Stimulated activated CD4-positive, alpha-beta T cell treated with anti-CD3 and anti-CD28 coated beads, Interleukin-2, amount 100 ng/mL, for 48 hours (primary cell): ENCODE data around the gene CRHR1.
"Not testable (repeated sequence)": the region's sequence is repeated elsewhere in the genome, so short reads cannot be mapped to it uniquely, and the experiment has no call there.

ENCODE experiments used
- DNase-seq, 2 donors: peaks; one replicate each; pipeline ENCODE4 v3.0.0-alpha.2; 2020

Gene CRHR1

DNA sequence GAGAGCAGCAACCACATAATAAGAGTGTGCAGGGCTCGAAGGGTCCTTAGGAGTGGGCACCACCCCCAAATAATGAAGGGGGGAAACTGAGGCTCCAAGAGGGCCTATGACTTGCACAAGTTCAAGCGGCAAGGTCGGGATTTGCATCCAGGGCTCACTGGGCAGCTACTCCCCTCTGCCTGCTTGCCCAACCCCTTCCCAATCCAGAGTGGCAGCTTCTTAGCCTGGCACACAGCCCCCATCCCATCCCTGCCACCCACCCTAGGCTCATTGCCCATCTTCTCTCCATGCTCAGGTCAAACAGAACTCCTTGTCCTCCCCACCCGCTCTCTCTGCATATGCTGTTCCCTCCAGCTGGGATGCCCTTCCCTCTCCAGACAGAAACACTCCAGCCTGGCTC is 63.0 kb downstream of the CRHR1 start:
- DNase-seq: no peak

DNA sequence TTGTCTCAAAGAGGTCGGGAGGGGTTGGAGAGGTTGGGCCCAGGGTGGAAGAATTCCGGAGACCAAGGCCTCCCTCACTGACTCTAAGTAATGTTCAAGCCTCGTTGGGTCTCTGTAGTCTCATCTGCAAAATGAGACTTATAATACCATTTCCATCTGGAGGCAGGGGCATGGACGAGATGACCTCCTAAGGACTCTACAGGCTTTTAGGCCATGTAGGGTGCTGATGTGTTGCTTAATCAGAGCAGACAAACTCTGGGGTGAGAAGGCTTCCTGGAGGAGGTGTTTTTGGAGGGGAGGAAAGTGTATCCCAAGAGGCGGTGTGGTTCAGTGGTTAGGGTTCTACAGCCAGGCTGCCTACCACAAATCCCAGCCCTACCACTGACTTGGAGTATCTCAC is 63.6 kb downstream of the CRHR1 start:
- no peak for DNase-seq

DNA sequence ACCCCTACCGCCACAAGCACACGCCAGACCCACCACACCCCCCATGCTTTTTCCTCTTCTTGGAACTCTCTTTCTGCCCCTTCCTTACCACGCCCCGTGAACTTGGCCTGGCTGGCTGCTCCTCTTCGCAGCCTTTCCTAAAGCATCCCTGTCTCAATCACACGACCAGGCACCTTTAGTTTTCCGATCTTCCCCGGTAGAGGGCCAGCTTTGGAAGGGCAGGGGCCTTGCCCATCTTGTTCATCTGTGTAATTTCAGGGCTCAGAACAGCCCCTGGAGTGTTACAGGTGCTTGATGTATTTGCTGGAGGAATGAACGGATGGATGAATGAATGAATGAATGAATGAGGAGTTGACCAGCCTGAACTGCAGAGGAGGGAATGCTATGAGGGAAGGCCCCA is 64.3 kb downstream of the CRHR1 start:
- no peak for DNase-seq

DNA sequence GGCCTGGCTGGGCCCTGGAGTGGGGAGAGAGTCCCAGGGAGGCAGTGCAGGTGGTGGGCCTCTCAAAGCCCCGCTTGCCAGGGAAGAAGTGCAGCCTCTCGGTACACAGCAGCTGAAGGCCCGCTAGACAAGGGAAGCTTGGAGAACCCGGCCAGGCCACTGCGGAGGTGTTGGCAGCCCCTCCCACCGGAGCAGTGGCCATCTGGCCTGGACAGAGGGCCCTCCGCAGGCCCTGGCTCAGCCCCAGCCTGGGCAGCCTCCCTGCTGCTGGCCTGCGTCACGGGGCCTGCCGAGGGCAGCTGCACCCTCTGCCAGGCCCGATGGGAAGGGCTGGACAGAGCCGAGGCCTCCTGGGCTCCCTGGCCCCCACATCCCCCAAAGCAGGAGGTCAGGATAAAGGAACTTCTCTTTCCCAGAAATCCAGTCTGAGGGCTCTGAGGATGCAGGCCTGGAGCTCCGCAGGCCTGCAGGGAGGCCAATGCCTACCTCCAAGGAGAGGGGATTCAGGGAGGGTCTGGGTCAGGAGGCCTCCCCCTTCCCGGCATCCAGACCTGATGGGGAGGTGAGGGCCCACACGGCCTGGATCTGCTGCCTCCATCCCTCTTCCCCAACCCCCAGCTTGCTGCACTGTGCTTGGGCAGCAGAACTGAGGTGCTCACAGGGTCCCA is 64.9 kb downstream of the CRHR1 start:
- DNase-seq: no peak

DNA sequence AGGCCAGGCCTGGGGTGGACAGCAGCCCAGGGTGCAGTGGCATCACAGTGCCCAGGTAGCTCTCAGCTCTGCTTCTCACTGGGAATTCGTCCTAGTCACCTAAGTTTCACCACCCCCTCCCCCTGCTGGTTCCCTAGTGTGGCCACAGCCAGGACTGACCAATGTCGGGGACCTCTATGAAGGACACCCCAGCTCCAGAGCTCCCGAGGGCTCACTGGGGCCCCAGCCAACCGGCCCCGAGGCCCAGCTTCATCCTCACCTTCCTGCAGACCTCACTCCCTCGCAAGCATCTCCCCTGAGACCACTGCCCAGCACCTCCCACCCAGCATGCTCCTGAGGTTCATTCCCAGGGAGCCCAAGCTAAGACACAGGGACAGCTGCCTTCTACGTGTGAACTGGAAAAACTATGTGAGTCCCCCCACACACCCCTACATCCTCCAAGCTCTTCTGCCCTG is 65.4 kb downstream of the CRHR1 start:
- no peak for DNase-seq

DNA sequence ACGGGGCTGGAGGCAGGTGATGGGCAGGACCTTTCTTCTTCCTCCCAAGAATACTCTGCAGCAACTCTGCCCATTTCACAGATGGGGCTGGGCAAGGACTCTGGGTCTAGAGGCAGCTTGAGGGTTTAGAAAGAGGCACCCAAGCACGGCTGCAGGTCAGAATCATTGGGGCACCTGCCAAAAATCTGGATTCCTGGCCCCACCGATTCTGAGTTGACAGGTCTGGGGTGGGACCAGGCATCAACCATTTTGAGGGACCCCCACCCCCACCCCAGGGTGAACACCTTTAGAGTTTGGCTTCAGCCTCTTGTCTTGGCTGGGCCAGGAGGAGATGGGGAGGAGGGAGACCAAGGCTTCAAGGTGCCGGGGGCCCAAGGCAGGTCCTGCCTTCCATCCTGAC is 65.9 kb downstream of the CRHR1 start:
- no peak for DNase-seq

DNA sequence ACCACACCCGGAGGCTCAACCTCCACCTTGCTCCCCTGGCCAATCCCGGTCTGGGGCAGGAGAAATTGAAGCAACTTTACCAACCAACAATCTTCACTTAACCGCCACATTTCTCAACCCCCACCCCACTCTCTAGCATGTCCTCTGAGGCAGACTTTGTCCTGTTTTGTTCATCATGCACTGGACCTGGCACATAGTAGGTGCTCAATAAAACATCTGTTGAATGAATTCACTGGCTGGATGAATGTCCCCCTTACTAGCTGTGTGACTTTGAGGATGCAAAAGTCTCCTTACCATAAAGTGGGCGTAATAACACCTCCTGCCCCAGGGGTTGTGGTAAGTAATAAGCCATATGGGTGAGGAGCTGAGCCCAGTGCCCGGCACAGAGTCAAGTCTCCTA is 66.3 kb downstream of the CRHR1 start:
- no peak for DNase-seq

DNA sequence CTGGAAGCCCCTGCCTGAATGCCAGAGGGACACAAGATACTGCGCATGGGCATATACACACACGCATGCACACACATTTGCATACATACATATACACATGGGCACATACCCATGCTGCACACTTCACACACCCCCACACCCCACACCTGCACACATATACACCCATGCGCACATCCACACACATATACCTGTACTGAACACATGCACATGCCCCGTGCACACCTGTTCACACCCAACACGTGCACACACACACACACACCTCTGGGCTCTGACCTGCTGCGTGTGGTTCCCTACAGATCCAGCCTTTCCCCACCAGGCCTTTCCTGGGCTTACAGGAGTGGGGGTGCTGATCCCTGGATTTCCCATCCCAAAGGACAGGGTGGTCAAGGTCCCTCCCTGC is 66.9 kb downstream of the CRHR1 start:
- DNase-seq: no peak

DNA sequence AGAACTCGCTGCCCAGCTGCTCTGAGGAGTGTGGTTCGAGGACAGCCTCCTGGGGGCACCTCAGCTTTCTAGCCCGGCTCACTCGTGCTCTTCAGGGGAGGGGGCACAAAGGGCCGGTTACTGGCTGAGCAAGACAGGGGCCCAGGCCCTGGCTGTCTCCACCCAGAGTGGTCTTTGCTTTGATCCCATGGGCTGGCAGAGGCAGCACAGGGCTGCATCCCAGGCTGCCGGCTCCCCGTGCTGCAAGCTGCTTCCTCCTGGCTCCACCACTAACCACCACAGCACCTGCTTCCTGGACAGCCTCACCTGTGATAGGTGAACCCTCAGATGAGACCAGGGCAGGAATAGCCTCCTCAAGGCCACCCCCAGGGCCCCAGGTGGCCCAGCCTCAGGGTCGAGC is 67.3 kb downstream of the CRHR1 start:
- no peak for DNase-seq

DNA sequence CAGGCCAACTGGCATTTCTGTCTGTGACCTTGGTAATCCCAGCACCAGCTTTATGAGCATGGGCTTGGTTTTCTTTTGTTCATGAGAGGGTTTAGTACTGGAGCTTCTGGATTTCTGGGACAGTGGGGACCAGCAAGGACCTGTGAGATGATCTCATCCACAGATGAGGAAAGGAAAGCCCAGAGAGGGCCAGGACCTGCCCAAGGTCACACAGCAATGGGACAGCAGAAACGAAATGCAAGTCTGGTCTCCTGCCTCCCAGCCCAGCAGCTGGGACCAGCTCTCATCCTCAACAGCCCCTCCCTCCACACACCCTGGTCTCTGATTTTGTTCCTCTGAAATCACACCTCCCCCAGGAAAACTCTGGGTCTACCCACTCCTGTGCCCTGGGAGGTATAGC is 67.8 kb downstream of the CRHR1 start:
- DNase-seq: no peak

DNA sequence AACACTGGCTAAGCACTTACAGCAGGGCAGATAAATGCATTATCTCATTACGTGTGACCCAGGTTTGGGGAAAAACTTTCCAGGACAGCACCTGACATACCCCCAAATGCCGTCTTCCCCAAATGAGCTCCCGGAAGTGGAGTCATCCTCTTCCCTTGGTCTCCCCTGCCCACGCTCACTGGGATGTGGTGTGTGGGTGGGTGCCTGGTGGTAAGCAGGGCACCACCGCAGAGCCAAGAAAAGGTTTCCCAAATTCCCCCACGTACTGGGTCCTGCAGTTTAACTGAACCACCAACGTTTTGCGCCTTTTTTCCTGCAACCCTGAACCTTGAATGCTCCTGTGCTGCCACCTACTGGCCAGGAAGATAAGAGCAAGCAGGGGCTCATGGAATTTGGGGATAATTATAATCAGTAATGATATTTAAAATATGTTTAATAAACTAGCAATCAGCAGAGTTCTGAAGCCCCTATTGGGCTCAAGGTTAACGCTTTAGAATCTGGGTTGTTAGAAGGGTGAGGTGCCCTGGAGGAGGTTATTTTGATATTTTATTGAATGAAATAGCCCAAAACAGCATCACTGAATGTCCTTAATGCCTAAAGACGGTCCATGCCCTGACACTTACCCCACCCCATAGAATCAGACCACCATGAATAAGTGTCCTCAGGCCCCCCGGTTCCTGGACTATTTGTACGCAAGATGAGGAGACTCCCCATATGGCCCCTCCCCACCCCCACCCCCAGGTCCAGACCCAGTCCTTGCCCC is 68.6 kb downstream of the CRHR1 start:
- DNase-seq: peak; percentile 69 to 70

DNA sequence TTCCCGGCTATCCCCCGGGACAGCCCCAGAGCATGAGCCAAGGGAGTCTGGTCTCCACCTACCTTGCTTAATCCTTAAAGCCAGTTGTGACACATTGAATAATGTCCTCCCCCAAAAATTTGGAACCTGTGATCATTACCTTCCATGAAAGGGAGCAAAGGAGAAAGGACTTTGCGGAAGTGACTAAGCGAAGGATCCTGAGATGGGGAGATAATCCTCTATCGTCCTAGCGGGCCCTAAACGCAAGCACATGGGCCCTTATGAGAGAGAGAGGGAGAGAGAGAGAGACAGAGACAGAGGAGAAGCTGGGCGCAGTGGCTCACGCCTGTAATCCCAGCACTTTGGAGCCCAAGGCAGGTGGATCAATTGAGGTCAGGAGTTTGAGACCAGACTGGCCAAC is 70.1 kb downstream of the CRHR1 start:
- no peak for DNase-seq

DNA sequence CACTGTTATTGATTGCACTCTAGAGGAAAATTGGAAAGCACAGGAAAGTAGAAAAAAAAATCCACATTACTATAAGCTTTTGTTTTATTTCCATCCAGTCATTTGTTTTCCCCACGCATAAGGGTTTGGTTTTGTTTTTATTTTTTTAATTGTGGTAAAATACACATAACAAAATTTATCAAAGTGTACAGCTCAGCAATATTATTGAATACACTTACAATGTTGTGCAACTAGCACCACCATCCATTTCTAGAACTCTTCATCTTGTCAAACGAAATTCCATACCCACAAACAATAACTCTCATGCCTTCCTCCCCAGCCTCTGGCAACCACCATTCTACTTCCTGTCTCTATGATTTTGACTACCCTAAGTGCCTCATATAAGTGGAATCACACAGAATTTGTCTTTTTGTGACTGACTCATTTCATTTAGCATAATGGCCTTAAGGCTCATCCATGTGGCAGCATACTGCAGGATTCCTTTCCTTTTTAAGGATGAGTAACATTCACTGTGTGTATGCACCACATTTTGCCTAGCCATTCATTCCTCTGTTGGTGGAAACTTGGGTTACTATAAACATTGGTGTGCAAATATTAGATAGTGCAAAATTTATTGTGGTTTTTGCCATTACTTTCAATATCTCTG is 71.7 kb downstream of the CRHR1 start:
- no peak for DNase-seq

DNA sequence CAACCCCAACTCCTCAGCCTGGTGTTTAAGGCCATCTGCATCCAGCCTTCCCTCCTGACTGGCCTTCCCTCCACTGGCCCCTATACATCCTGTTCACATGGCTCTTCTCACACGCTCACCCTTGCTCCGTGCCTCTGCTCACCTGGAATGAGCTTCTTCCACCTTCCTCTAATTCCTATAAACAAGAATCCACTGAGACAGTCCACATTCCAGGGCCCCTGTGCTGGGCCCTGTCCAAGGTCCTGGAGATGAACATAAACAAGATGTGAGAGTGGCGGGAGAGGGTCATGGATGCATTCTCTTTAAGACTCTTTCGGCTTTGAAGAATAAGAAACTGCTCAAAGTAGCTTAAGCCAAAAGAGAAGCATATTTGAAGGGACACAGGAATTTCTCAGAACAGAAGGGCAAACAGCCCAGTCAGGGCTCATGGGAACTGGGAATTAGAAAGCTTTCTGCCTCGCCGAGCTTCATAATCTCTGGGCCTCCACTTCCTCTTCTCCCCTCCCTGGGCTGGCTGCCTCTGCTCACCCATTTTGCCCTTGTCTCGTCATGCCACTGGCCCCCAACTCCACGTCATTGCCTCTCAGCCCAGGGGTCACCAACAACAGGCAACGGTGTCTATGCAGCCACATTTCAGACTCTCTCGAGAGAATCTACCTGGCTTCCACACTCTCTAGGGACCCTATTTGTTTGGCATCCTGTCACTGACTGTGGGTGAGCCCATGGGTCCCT is 74.0 kb downstream of the CRHR1 start:
- no peak for DNase-seq

DNA sequence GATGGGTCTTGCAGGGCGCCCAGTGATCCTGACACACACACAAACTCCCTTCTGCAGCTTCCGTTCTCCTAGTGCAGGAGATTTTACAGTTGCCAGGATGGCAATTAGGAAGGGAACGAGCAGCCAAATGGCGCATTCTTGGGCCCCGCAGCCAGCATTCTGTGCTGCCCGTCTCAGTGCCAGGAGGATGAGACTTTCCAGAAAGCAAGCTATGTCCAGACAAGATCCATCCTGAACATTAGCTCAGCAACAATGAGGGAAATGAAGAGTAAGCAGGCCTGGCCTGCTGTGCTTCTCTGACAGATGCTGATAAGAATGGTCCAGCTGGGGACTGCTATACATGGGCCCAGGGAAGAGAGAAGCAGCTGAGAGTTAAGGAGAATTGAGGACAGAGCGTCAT is 77.0 kb downstream of the CRHR1 start:
- no peak for DNase-seq

DNA sequence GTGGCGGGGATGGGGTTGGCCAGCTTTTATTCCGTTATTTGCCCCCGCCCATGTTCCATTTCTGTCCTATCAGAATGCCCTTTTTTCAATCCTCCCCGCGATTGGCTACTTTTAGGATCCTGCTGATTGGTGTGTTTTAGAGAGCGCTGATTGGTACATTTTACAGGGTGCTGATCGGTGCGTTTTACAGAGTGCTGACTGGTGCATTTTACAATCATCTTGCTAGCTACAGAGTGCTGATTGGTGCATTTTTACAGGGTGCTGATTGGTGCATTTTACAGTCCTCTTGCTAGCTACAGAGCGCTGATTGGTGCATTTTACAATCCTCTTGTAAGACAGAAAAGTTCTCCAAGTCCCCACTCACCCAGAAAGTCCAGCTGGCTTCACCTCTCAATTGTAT is 78.0 kb downstream of the CRHR1 start:
- DNase-seq: not testable (repeated sequence)

DNA sequence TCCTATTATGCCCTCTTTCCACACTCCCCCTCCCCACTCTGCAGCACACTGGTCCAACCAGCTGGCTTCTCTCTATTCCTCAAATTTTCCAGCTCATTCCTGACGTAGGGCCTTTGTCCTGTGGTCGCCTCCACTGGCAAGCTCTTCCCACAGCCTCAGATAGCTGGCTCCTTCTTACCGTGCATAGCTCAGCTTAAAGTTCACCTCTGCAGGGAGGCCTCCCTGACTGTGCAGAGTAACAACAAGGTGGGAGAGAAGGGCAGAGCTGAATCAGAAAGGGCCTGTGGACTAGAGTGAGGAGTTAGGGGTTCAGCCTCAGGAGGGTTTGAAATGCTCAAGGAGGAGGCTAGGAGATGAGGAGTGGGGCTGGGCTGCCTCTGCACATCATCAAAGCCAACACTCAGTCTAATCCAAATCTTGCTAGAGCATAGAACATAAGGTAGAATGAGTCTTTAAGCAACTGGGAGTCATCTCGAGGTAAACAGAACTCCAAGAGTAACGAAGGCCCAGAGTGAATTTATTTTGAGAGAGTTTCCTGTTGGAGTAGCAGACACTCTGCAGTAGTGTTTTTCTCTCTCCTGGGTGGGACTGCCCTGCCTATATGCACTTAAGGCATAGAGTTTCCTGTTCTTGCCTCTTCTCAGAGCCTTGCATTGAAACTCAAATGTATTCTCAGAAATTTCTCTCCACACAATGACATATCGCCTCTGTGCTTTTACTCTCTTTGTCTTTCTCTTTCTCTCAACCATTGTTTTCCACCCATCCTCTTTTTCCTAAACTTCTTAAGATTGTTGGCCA is 79.9 kb downstream of the CRHR1 start:
- DNase-seq: no peak

DNA sequence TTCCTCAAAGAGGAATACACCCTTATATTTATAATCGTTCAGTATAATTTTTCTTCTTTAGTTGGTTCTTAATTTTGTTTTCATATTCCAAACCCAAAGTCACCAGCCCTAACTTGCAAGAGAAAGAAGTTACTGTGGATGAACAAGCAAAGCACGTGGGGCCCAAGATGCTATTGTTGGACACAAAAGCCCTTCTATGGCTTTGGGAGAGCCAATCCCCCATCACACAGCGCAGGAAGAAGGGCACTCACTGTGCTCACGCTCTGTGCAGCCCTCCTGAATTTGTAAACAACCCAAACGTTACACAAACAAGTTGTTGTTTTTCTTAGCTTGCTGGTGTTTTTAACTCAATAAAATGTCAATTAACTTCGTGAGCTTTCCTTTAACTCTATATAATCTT is 83.1 kb downstream of the CRHR1 start:
- no peak for DNase-seq

DNA sequence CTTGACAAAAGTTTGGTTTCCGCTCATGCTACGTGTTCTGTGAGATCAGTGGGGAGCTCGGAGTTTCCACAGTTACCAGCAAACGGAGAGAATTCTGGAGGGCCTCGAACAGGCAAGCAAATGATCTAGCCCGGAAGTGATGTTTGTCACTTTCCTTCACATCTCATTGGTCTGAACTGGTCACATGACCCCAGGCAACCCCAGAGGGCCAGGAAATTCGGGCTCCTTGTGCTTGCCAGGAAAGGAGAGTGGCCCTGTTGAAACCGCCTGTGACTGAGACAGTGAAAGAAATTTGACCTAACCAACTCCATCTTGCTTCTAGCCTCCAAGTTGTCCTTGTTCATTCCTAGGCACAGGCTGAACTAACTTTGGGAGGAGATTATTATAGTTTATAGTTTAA is 83.6 kb downstream of the CRHR1 start:
- DNase-seq: no peak

DNA sequence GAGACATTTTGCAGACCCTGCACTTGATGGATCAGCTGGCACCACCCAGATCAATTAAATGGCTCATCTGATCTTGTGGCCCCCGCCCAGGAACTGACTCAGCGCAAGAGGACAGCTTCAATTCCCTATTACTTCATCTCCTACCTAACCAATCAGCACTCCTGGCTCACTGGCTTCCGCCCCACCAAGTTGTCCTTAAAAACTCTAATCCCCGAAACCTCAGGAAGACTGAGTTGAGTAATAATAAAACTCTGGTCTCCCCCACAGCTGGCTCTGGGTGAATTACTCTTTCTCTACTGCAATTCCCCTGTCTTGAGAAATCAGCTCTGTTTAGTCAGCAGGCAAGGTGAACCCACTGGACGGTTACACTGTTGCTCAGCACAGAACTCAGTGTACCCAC is 84.2 kb downstream of the CRHR1 start:
- DNase-seq: no peak

DNA sequence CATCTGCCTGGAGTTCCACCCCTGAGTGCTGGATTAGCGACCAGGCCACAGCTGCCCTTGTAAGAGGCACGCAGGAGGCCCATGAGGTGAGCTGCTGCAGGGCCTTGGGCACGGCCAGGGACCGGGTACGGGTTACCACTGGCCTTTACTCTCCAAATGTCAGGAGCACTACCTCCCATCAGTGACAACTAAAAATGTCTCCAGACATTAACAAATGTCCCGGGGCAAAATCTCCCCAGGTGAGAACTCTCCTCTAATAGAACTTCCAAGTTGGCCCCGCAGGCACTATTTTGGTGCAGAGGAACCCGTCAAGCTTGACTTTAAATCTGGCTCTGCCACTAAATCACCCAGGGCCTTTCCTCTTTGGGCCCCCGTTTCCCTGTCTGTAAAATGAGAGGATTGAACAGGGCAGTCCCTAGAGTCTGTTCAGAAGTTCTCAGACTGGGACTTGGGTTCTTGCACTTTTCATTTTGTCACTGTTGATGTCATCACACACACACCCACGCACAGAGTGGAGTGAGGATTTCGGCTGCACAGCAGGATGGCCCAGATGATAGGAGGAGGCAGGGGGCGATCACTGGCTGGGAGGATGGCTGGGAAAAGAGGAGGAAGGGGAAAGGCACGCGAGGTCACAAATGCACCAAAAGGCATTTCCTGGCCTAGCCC is 85.7 kb downstream of the CRHR1 start:
- DNase-seq: no peak

DNA sequence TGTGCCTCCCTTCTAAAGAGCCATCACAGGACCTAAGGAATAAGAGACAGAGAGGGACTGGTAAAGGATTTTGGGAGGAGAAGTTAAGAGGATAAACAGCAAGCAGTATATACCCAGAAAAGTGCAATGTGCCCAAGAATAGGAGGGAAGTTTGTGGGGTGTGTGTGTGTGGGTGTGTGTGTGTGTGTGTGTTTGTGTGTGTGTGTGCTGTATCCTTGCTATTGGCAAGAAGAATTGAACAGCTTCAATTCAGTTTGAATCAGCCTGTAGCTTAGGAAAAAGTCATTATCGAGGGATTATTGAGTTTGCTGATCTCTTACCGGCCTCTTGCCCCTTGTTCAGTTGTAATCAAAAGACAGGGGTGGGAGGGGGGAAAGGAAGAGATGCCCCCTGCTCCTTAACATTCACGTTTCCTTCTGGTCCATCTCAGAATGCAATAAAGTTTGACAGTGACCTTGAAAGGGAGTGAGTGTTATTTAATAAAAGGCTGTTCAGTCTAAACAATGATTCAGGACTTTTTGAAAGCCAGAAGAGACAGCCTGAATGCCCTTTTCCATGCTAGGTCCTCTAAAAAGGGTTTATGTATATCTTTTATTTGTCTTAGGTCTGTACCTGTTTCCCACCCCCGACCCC is 86.3 kb downstream of the CRHR1 start:
- no peak for DNase-seq
